Testis (tissue), 3 donors: ENCODE measurements around the gene TIAM2. TPM values are rescaled to one million over a fixed set of nuclear protein-coding genes. Genes with fewer than 3 reads are reported as not detected.
A peak's percentile ranks its signal among the peaks of the same experiment; 100 is the strongest.

ENCODE experiments used
- DNase-seq: peaks from one replicate; pipeline ENCODE4 v3.0.0-alpha.2; 2019
- H3K27ac ChIP-seq, 2 donors: fragments of 200-600 bp; sonication (generic); one replicate each; pipeline ENCODE4 v1.5.1; 2019
- H3K27me3 ChIP-seq: fragments of 200-600 bp; sonication (generic); one replicate; pipeline ENCODE4 v1.5.1; 2019
- H3K36me3 ChIP-seq: fragments of 200-600 bp; sonication (generic); one replicate; pipeline ENCODE4 v1.5.1; 2017; ENCODE audit warnings: low read depth; ENCODE audit errors: missing control alignments
- H3K4me1 ChIP-seq: fragments of 200-600 bp; sonication (generic); one replicate; pipeline ENCODE4 v1.5.1; 2019
- H3K4me3 ChIP-seq, 2 donors: fragments of 200-600 bp; sonication (generic); one replicate each; pipeline ENCODE4 v1.5.1; 2017 to 2019
- H3K9me3 ChIP-seq: fragments of 200-600 bp; sonication (generic); one replicate; pipeline ENCODE4 v1.5.1; 2017
- POLR2A ChIP-seq: fragments of 450-650 bp; IDR thresholded peaks from one replicate; pipeline ENCODE4 v1.6.1; 2017; ENCODE audit warnings: antibody characterized with exemption, mild to moderate bottlenecking, moderate library complexity
- WGBS, 2 donors: methylation state at CpG; one replicate each; pipeline ENCODE4 v1.1.5; 2018; 5-methylcytosine and 5-hydroxymethylcytosine counted together
- intact Hi-C: fragments of 100-400 bp; cut with DNase I; formaldehyde crosslinking; loops from one replicate; pipeline ENCODE4 v1.15.1; 2023; ENCODE audit warnings: low total_unique reads
- polyA plus RNA-seq: library from polyadenylated mRNA; stranded (reverse); fragments of 350-450 nt; fragmentation: Illumina TruSeq; extraction: RNeasy Lipid Tissue Mini Kit (QIAGEN cat#74804); gene quantifications from one replicate; pipeline ENCODE4 v1.2.3, GENCODE V29; 2014; ENCODE audit warnings: low read depth, low replicate concordance; ENCODE audit not compliant: insufficient read depth
- total RNA-seq, 2 donors: library from RNA; depleted of rRNA; stranded (reverse); fragments of >200 nt; gene quantifications; one replicate each; pipeline ENCODE4 v1.2.3, GENCODE V29; 2016
- TF ChIP-seq, protein P1 (sequence below), 3 experiments: fragments of 450-650 bp in 2 of 3; fragments of 200-600 bp in 1 of 3; sonication (generic) in 1 of 3; IDR thresholded peaks; one replicate each; pipeline ENCODE4 v1.5.1; 2016 to 2019; ENCODE audit warnings: antibody characterized with exemption in 3 of 3, mild to moderate bottlenecking in 2 of 3, moderate library complexity in 1 of 3

TIAM2 gene
- total and polyA plus RNA-seq, 3 donors from 2014 or later, result 22.7 to 43.8 (median 38.0) TPM

DNA sequence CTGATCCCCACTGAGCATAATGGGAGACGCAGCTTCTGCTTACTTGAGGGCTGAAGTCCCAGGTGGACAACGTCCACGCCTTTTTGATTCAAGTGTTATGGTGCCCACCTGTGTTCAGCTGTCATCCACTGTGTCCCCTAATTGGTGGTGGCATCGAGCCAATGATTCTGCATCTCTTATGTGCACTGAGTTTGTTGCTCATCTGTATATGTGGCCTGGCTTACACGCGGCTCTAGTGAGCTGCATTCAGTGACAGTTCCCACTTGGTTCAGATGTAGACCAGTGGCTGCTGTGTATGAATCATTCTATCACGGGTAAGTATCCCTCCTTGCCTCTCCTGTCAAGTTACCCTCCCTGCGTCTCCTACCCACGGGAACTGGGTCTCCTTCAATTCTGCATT, 137.5 kb downstream of the TIAM2 start:
- Histone ChIP-seq H3K4me3 (no peak overlapping the region), H3K36me3 (no peaks in the 10 kb centered on the region), H3K27me3 (no peaks in the 10 kb centered on the region), H3K27ac (no peak overlapping the region), H3K4me1 (no peaks in the 10 kb centered on the region), H3K9me3 (no peaks in the 10 kb centered on the region)
- intact Hi-C loops, result no loop called here
- WGBS, 2 donors, result 88 to 93% methylated on average over 9 of the region's 9 CpGs
- no peak for TF ChIP-seq POLR2A
- TF ChIP-seq, protein P1, sequence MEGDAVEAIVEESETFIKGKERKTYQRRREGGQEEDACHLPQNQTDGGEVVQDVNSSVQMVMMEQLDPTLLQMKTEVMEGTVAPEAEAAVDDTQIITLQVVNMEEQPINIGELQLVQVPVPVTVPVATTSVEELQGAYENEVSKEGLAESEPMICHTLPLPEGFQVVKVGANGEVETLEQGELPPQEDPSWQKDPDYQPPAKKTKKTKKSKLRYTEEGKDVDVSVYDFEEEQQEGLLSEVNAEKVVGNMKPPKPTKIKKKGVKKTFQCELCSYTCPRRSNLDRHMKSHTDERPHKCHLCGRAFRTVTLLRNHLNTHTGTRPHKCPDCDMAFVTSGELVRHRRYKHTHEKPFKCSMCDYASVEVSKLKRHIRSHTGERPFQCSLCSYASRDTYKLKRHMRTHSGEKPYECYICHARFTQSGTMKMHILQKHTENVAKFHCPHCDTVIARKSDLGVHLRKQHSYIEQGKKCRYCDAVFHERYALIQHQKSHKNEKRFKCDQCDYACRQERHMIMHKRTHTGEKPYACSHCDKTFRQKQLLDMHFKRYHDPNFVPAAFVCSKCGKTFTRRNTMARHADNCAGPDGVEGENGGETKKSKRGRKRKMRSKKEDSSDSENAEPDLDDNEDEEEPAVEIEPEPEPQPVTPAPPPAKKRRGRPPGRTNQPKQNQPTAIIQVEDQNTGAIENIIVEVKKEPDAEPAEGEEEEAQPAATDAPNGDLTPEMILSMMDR (IDR thresholded peaks at IDR 0.05), result no peak
- no peak for DNase-seq

DNA sequence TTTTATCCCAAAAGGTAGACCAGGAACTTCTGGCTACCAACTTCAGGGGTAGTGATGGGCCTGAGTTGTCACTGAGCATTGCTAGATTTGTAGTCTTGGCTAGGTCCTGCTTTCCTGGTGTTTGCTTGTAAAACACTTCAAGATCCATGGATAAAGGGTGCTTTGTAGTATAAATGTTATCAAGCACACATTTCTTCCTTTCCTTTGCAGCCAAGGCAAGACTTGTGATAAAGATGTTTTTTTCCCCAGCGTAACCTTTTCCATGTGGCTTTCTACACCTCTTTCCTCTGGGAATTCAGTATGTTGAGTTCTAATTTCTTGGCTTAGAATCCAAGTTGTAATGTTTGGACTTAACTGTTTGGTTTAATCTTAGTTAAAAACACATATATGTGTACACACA, 145.9 kb downstream of the TIAM2 start:
- TF ChIP-seq, protein P1 (IDR thresholded peaks at IDR 0.05), result no peak
- no peak for TF ChIP-seq POLR2A
- WGBS, 2 donors, result 66 to 80% methylated on average over 1 of the region's 1 CpG

DNA sequence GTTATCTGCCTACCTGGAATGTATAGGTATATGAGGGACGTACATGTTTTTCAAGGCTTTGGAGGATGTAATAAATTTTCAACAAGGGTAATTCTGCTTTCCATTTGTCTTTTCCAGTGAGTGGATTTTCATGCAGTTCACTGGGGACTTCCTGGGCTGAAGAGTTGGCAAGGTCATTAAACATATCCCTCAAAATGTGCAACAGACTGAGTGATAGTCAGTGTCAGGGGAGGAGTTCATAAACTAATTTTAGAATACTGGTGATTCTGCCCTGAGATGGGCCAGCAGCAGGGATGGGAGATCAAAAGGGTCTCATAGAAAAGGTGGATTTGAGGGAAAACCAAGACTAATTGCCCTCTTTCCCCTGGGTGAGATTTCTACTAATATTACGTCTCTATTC, 146.4 kb downstream of the TIAM2 start:
- H3K27ac ChIP-seq, result no peak overlapping the region
- peaks cover 3% of the 10 kb centered on the region for H3K4me1 ChIP-seq

More for the DNA sequence above, 145.9 kb downstream of the TIAM2 start:
- Histone ChIP-seq H3K4me1 (peaks cover 3% of the 10 kb centered on the region), H3K9me3 (no peaks in the 10 kb centered on the region), H3K36me3 (no peaks in the 10 kb centered on the region), H3K27me3 (no peaks in the 10 kb centered on the region), H3K4me3 (no peak overlapping the region), H3K27ac (no peak overlapping the region)
- no peak for DNase-seq
- intact Hi-C loops, result no loop called here

DNA sequence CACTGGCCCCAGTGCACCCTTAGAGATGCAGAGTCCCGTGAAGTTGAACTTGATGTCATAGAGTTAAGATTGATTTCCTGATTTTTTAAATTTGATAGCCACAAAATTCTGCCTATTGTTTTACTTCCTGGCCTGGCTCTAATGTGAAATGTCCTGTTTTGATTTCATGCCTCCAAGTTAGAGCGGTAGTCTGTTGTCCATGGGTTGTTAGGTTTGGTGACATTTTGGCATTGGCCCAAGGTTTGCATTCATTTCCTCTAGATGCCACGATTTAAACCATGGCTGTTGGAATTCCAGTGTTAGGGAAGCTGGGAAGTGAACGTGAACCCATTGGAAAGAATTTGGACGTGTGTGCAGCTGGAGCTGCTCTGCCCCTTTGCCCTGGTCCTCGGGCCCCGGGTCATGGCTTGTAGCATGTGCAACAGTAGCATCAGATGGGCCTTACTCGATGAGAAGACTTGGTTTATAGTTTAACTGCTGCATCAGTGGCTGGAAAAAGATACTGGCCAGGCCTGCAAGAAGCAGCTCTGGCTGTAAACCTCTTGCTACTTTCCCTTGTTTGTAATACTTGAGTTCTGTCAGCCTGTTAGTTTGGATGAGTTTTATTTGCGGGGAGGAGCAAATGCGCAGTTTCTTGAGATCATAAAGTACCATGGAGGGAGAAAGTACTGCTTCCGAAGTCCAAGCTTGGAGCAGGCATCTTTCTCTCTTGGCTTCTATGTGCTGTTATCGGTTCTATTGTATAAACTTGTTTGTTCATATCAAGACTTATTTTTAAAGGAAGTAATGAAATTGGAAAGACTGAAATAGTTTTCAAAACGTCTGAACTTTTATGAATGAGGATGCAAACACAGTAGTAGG, 147.3 kb downstream of the TIAM2 start:
- no peak for DNase-seq
- Histone ChIP-seq H3K27me3 (no peaks in the 10 kb centered on the region), H3K4me3 (no peak overlapping the region), H3K27ac (peak overlapping the region in 1 of 2 donors; percentile 74), H3K4me1 (peaks cover 3% of the 10 kb centered on the region), H3K9me3 (no peaks in the 10 kb centered on the region), H3K36me3 (no peaks in the 10 kb centered on the region)
- WGBS, 2 donors, result 56% methylated on average over 13 of the region's 13 CpGs
- TF ChIP-seq POLR2A, result no peak
- TF ChIP-seq, protein P1 (IDR thresholded peaks at IDR 0.05), result no peak
- intact Hi-C loops, result no loop called here

More for the DNA sequence above, 146.4 kb downstream of the TIAM2 start:
- DNase-seq, result no peak
- Histone ChIP-seq H3K36me3 (no peaks in the 10 kb centered on the region), H3K9me3 (no peaks in the 10 kb centered on the region), H3K27me3 (no peaks in the 10 kb centered on the region), H3K4me3 (no peak overlapping the region)
- WGBS, 2 donors, result 52 to 83% methylated on average over 2 of the region's 2 CpGs
- TF ChIP-seq, protein P1 (IDR thresholded peaks at IDR 0.05), result no peak
- TF ChIP-seq POLR2A, result no peak
- intact Hi-C loops, result no loop called here
